D721Med (cell line): ENCODE measurements around the gene THNSL1.
A peak's percentile ranks its signal among the peaks of the same experiment; 100 is the strongest.

Experiments used
- DNase-seq: peaks from one replicate; pipeline ENCODE4 v3.0.0; 2011; ENCODE audit warnings: low spot score; ENCODE audit not compliant: insufficient read length
- FAIRE-seq: peaks from 2 replicates; lab custom pipeline; 2011; peaks lifted over from hg19 to GRCh38; lab: Jason Lieb, UNC
- TF ChIP-seq, protein P1 (sequence below): IDR thresholded peaks from 2 replicates; pipeline ENCODE4 v1.5.1; 2012; ENCODE audit warnings: mild to moderate bottlenecking, control low read depth; ENCODE audit not compliant: insufficient read depth; ENCODE audit errors: missing control alignments

Gene THNSL1

DNA sequence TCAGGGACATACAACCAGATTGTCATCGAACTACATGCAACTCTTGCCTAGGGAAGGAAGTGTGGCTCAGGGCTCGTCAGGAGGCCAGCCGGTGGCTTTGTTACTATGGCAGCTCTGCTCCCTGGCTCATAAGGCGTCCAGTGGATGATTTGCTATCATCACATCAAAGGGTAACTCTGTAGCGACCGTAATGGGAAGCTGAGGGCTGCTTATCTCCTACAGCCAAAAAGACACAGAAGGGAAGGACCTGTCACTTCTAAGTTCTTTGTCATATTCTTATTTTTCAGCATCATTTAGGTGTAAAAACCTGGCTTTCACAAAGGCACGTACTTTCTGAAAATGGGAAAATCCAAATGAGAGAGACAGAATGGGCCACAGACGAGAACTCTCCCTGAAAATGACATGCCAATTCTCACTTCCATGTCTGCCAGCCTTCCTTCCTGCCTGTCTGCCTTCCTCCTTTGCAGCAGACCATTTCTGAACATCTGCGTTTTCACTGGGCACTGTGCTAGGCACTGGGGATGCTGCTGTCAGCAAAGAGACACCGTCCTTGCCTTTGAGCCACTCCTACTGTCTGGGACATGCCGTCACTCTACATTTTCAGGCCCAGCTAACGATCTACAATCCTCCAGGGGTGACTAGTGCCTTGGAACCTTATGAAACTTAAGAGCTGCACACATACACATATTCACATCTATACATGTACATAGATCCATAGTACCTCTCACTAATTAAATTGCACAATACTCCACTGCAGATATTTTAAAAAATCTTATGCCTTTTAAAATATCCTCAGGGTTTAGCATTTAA is 27.4 kb upstream of the THNSL1 start:
- DNase-seq (no peak), FAIRE-seq (no peak)
- TF ChIP-seq, protein P1, sequence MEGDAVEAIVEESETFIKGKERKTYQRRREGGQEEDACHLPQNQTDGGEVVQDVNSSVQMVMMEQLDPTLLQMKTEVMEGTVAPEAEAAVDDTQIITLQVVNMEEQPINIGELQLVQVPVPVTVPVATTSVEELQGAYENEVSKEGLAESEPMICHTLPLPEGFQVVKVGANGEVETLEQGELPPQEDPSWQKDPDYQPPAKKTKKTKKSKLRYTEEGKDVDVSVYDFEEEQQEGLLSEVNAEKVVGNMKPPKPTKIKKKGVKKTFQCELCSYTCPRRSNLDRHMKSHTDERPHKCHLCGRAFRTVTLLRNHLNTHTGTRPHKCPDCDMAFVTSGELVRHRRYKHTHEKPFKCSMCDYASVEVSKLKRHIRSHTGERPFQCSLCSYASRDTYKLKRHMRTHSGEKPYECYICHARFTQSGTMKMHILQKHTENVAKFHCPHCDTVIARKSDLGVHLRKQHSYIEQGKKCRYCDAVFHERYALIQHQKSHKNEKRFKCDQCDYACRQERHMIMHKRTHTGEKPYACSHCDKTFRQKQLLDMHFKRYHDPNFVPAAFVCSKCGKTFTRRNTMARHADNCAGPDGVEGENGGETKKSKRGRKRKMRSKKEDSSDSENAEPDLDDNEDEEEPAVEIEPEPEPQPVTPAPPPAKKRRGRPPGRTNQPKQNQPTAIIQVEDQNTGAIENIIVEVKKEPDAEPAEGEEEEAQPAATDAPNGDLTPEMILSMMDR, result no peak

DNA sequence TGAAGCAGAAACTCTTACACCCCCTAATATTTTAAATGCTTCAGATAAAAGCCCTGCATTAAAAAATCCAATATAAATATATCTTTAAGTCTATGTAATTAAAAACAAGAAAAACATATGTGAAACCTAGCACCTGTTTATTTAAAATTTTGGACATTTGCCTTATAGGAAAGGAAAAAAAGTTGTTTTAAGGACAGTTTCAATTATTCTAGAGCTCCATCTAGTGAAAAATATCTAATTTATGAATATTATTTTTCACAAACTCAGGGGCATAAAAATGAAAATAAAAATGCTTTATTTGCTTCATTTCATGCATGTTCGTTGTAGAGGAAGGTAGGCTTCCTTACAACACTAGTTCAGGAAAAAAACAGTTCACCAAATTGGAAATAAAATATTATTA is 26.5 kb upstream of the THNSL1 start:
- FAIRE-seq (no peak), DNase-seq (no peak)
- TF ChIP-seq, protein P1, result peak; percentile 23

DNA sequence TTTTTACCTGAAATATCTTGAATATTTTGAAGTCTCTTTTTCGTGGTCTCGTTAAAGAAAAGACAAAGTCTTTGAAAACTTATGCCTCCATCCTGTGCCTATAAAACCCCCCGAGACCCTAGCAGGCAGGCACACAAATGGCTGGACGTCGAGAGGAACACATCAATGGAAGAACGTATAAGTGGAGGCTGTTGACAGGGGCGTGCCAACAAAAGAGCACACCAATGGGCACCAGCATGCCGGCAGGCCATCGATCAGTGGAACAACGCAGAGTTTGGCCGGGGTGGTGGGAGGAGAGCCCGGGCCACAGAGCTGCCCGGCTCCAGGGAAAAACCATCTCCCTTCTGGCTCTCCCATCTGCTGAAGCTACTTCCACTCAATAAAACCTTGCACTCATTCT is 25.1 kb upstream of the THNSL1 start:
- FAIRE-seq (no peak), DNase-seq (no peak)
- TF ChIP-seq, protein P1, result no peak

DNA sequence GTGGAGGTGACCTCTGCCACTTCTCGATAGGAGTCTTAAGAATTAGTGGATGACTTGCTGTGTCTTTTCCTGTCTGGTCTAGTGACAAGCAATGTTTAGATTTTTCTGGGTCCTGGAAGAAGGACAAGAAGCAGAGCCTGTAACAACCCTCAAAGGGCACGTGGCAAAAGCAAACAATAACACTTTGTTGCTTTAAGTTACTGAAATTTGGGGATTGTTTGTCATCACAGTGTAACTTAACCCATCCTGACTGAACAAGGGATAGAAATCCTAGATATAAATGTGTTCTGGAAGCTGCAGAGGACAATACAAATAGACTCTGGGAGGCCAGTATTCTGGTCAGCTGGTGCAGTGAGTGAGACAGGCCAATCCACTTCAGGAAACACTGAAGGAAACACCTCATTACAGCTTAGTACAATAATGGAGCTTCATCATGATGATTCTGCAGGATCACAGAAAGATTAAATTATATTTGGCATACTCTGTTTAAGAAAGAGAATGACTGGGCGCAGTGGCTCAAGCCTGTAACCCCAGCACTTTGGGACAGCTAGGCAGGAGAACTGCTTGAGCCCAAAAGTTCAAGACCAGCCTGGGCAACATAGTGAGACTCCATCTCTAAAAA is 23.8 kb upstream of the THNSL1 start:
- DNase-seq (no peak), FAIRE-seq (no peak)
- TF ChIP-seq, protein P1, result no peak

DNA sequence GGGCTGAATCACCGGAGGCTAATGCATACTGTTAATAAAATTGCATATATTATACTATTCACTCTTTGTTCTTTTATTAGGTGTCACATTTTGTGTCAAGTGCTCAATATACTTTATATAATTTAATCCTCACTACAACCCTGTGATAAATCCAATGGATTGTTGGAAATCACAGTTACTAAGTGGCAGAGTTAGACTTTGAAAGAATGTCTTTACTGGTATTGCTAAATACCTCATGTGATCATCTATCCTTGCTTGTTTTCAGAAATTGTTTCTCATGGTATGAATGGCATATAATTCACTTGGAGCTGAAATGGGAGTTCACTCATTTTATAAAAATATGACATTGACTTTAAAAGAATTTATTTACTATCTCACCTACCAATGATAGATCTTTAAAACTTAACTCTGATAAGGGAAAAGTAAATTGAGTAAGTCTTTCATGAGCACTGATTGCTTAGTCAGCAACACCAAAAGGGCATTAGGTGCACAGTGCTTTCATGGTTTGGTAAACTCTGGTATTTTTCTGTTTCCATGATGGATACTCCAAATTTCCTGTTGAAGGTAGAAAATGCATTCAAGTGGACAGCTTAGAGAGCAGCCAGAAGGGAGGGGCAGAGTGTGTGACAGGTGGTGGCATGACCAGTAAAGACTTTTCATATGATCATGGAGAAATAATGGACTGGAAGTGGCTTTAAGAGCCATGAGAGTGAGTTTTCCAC is 23.0 kb upstream of the THNSL1 start:
- DNase-seq (no peak), FAIRE-seq (no peak)
- TF ChIP-seq, protein P1, result no peak

DNA sequence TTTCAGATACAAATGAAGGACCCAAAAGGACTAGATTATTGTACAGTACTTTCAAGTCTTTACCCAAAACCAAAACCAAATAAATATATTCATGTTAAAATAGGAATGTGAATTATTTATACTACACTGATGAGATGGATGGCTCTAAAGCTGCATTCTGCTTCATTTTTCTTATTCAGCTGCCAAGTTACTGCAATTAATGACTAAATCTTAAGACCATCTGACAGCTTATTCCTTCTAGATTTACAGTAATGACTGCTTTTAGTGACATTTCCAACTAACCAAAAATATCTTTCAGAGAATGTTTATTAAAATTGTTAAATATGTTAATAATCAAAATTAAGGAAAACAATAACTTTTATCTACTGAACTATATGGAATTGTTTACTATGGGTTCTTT is 21.3 kb upstream of the THNSL1 start:
- TF ChIP-seq, protein P1, result no peak
- DNase-seq (no peak), FAIRE-seq (no peak)
